Measurements from ENCODE around the gene DTX1.

DTX1 gene

DNA sequence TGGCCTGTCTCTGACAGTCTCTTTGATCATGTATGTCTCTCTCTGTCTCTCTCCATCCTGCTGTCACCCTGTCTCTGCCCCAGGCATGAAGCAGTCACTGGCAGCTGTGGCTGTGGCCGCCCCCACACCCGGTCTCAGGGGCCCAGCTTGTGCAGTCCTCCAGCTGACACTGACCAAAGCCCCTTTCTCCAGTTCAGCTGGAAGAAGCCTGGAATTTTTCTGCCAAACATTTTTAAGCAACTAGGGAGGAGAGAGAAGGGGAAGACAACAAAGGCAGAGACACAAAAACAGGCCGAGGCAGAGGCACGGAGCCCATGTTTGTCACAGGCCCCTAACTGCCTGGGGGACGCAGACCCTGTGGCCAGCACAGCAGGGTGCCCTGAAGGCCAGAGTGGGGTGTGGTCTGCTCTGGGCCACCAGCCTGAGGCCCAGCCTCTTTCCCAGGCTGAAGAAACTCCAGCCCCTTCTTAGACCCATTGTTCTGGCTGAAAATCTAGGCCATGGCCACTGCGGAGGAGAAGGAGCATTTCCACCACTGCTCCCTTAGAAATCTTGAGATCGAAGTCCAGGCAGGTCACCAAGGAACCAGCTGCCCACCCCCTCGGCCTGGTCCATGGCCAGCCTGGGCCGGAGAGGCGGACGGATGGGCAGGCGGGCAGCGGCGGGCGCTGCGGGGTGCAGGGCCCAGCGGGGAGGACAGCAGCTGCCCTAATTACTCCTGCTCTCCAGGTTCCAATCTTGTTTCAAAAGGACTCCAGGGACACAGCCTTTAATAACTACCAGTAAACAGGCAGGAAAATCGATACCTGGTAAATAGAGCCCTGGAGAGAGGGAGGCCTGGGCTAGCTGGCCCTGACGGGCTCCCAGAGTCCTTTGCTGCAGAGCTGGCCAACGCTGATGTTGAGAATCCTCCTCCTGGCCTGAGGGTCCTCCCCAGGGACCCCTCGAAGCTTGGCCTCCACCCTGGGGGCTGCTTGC lies 14.9 kb downstream of the DTX1 start:
- no peak for DNase-seq

DNA sequence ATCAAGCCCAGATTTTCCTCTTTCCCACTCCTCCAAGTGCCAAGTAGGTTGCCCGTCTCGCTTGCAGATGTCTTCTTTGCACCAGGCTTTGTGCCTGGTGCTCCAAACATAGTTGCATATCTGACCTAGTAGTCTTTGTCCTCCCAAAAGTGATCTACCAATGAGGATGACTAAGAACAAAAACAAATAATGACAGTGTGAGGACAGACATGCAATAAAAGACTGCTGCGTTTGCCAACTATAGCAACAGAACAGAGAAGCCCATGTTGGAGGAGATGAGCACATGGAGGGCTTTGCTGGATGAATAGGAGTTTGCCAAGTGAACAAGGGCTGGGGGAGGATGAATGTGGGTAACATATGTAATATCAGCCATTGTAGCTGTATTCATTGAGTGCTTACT lies 15.6 kb downstream of the DTX1 start:
- no peak for DNase-seq

DNA sequence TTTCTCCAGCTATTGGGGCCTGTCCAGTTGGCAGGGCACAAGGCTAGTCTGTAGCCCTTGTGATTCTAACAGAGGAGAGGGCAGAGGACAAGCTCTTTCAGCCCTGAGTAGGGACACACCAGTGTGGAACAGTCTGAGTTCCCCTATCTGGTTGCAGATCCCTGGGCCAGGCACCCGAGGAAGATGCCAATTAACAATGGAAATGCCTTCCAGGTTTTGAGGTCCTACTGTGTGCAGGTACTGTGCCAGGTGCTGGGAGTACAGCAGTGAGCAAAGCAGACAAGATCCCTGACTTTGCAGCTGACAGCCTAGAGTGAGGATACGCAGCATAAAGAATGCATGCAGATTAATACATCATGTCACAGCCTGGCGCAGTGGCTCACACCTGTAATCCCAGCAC lies 17.1 kb downstream of the DTX1 start:
- DNase-seq, result no peak

DNA sequence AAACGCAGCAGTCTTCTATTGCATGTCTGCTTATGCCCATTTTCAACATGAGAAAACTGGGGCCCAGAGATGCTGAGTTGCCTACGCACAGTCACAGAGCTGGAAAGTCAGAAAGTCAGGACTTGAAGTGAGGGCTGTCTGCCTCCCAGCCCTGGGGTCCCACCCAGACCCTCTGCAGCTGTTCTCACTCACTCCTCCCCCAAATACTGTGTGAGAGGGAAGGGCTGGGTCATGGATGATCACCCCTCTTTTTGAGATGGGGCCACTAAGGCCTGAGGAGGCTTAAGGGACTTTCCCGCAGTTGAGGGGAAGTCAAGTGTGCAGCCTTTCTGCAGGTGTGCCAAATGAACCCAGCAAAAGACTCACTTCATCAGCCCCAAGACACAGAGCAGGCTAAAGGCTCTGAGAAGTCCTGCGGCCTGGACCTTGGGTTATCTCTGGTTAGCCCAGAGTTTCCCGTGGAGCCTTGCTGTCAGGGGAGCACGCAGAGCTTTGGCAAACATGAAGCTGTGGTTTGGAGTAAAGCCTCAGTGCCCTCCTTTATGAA lies 18.7 kb downstream of the DTX1 start:
- DNase-seq, result no peak

DNA sequence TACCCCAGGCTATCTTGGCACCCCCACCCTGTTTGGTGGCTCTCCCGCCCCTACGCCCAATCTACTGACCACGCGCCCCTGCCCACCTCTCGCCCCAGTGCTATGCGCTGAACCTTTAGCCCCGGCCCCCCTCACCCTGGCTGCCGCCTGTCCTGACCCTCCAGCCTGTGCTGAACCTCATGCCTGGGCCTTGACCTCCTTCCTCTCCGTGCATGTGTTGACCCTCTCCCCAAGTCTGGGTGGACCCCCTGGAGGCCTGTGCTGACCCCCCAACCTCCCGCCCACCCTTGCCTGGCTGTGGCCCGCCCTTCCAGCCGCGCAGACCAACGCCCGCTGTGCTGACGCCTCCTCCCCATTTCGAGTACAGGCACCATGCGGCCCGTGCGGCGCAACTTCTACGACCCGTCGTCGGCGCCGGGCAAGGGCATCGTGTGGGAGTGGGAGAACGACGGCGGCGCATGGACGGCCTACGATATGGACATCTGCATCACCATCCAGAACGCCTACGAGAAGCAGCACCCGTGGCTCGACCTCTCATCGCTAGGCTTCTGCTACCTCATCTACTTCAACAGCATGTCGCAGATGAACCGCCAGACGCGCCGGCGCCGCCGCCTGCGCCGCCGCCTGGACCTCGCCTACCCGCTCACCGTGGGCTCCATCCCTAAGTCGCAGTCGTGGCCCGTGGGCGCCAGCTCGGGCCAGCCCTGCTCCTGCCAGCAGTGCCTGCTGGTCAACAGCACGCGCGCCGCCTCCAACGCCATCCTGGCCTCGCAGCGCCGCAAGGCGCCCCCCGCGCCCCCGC lies 20.7 kb downstream of the DTX1 start:
- no peak for DNase-seq

DNA sequence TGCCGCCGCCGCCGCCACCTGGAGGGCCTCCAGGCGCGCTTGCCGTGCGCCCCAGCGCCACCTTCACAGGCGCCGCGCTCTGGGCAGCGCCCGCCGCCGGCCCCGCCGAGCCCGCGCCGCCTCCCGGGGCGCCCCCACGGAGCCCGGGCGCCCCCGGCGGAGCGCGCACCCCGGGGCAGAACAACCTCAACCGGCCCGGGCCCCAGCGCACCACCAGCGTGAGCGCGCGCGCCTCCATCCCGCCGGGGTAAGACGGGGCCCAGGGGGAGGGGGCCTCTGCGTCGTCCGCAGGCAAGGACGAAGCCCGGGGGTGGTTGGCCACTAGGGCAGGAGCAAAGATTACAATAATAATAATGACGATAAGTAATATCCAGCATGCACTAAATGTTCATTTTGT lies 21.3 kb downstream of the DTX1 start:
- DNase-seq, result no peak

DNA sequence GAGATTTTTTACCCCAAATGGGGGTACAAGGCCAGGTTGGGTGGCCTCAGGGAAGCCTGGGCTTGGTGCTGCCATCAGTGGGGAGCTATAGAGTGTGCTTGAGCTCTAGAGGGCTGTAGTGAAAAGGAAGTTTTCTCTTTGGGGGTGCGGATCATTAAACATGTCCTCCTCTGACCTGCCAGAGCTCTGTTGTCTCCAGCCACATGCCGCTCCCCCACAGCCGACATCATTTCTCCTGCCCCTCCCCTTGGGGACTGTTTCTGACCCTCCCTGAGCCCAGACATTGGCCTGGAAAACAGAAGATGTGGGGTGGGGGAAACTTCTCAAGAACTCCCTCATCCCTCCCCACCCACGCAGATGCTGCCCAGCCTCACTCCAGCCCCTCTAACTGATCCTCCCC lies 25.3 kb downstream of the DTX1 start:
- DNase-seq, result no peak

GRCh38 chr12:113082486-113083148 lies 26.1 kb downstream of the DTX1 start:
- no peak for DNase-seq

DNA sequence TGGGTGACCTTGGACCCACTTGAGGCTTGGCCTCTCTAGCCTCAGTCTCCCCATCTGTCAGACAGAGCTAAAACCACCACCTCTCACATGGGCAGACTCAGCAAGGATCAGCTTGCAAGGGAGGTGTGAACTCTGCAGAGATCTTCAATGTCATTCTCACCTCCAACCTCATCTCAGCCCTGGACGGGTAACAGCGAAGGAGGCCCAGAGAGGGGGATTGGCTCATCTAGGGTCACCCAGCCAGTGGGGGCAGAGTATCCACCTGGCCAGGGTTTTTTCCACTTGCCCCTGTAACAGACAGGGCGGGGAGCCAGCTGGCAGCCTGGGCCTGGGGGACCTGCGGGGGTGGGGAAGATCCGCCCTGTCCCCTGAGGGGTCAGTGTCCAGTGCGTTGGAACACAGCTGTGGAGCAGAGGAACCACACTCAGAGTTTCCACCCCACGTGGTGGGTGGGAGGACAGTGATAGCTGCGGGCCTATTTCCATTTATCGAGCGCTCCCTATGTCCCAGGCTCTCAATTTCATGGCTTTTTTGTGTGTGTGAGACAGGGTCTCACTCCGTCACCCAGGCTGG lies 27.4 kb downstream of the DTX1 start:
- DNase-seq, result no peak

DNA sequence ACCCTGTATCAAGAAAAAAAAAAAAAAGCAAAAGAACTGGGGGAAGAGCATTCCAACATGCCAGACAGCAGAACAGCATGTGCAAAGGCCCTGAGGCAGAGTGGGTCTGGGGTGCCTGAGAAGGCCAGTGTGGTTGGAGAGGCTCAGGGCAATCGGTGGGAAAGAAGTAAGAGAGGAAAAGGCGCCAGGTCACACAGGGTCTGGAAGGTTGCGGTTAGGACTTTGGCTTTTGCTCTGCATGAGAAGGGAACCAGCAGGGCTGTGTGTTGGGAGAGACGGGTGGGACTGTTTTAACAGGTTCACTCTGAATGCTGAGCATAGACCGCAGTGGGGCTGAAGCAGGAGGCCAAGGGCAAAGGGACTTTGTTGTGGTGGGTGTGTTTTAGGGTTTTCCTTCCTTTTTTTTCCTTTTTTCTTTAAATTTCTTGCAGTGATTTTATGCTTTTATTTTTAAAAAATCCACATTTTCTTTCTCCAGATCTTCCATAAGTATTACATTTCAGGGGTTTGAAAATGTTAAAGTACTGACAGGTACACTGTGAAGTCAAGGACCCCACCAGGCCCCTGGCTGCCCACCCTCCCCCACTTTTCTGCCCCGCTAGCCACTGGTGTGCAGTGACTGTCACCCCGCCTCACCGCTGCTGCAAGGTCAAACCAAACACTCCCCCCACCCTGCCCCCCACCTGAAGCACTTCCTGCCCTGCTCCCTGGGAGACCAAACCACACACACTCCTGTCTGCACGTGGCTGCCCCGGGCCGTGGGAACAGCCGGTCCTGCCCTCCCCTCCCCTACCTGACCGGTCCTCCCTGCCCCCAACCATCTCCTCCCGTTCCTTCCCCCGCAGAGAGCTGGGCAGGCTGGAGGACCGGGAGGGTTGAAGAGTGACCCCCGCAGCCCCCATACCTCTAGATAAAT lies 30.0 kb downstream of the DTX1 start:
- no peak for DNase-seq

DNA sequence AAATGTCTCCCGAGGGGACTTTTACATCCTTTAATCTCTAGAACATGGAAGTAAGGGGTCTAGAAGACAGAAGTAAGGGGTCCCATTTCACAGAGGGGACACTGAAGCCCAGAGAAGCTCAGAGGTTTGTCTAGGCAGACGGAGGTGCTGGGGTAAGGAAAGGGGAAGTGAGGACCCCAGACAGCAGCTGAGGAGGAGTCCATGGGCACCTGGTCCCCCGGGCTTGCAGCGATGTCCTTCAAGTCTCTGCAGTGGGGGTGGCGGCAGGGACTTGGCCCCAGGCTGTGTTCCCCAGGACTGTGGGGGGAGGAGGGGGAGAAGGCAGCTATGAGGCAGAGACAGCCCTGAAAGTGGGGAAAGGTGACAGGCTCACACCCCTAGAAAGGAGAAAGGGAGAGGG lies 30.7 kb downstream of the DTX1 start:
- DNase-seq, result no peak

GRCh38 chr12:113088037-113088436 lies 31.5 kb downstream of the DTX1 start:
- DNase-seq, result no peak

DNA sequence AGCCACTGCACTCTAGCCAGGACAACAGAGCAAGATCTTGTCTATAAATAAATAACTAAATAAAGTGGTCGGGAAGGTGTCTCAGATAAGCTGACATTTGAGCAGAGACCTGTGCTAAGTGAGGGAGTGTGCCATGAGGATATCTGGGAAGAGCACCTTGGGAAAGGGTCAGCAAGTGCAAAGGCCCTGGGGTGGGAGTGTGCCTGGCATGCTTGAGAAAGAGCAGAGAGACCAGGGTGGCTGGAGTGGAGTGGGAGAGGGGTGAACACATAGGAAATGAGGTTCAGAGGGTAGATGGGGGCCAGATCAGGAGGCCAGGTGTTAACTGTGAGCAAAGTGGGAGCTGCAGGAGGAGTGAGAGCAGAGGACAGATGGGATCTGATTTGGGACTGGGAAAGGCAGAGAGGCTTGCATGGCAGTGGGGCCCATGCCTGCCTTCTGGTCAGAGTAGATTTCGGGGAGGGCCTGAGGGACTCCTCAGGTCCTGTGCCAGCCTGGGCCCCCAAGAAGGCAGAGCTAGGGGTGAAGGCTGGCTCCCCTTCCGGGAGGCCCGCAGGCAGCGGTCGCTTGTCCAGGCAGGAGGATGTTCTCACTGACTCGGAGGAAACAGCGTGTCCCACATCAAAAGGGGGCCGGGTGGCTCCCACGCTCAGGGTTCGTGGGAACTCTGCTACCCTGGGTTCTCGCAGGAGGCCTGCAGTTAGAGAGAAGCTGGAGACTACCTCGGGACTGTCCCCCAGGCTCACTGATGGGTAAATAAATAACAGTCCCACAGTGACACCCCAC lies 32.6 kb downstream of the DTX1 start:
- no peak for DNase-seq

- DNase-seq, result no peak
Observed at GRCh38 chr12:113089839-113090238, 33.3 kb downstream of the DTX1 start.

GRCh38 chr12:113090740-113091139 lies 34.2 kb downstream of the DTX1 start:
- DNase-seq, result no peak

DNA sequence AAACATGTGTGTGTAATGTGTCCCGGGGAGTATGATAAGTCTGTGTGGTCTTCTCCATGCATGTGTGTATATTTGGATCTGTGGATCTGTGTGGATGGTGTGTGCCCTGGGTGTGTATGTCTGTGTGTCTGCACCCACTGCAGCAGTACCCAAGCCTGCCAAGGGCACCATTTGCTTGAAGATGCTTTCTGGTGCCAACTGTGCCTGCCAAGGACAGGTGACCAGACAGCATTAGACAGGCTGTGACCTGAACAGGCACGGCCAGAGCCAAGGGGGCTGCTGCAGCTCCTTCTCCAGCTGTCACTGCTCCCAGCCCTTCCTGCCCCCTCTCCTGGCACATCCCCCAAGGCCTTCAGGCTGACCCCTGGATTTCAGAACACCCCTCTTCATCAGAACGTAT lies 35.0 kb downstream of the DTX1 start:
- DNase-seq, result no peak

- no peak for DNase-seq
Observed at GRCh38 chr12:113092607-113093408, 36.3 kb downstream of the DTX1 start.

DNA sequence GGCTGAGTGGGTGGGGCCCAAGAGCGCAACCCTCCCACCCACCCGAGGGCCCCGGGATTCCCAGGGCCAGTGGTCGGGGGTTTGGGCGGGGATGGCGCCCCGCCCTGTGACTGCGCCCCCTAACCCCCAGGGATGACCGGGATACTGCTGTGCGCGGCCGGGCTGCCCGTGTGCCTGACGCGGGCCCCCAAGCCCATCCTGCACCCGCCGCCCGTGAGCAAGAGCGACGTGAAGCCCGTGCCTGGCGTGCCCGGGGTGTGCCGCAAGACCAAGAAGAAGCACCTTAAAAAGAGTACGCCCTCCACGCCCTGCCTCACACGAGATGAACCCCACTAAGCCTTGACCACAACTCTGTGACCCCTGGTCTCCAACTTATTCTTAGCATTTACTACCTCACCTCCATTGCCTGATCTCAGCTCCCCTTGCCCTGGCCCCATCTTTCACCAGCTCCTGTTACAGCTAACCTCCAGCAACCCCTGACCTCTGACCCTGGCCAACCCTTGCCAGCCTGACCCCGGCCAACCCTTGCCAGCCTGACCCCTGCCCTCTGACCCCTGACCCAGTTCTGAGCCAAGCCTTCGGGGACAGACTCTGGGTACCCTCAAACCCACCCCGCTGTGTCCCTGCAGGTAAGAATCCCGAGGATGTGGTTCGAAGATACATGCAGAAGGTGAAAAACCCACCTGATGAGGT lies 37.0 kb downstream of the DTX1 start:
- no peak for DNase-seq

GRCh38 chr12:113094738-113095137 lies 38.2 kb downstream of the DTX1 start:
- DNase-seq, result no peak

All from GDM1 (cell line).